22Rv1 (cell line): Measurements from ENCODE around the gene TMCO4.

Experiments used
- H3K27ac ChIP-seq: fragments of 450-650 bp; 2 replicates; pipeline ENCODE4 v1.5.1; 2017
- CTCF ChIP-seq: fragments of 450-650 bp; IDR thresholded peaks from 2 replicates; pipeline ENCODE4 v1.5.1; 2017; ENCODE audit warnings: mild to moderate bottlenecking
- ZFX ChIP-seq: fragments of 450-650 bp; IDR thresholded peaks from 2 replicates; pipeline ENCODE4 v1.6.1; 2017; ENCODE audit warnings: antibody characterized with exemption, borderline replicate concordance

TMCO4 gene

DNA sequence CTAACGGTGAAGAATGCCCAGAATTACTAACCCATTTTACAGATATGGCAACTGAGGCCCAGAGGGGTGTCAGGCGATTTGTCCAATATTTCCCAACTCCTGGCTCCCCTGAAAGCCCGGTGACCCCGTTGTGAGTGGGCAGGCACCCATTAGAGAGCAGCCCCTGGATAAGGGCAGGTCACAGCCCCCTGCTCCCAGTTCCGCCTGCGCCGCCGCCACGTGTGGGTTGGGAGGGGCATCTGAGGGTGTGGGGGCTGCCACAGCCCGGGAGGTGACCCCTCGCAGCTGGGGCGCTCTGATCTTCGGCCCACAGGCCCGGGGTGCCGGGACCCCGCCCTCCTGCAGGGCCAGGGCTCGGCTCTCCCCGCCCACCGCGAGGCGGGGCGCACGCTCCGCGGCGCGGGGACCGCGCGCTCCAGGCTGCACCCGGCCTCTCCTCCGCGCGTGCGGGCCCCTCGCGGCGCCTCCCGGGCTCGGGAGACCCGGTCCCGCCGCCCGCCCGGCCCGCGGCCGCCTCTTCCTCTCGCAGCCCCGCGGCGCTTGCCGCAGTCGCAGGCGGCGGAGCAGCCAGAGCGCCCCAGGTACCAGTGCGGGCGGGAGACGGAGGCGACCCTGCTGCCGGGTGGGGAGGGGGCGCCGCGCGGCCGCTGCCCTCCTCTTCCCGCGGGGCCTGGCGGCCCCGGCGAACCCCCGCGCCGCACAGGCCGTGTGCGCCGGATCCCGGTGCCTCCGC, 135.1 kb downstream of the TMCO4 start, which contains the start of gene HTR6:
TSS of gene HTR6 (plus strand) at position 423 of the 733 bp plus-strand sequence. CDS start 879 bp downstream, outside the sequence.
- TF ChIP-seq ZFX (no peak), CTCF (no peak)
- no peak within 1 kb of the TSS for H3K27ac ChIP-seq

DNA sequence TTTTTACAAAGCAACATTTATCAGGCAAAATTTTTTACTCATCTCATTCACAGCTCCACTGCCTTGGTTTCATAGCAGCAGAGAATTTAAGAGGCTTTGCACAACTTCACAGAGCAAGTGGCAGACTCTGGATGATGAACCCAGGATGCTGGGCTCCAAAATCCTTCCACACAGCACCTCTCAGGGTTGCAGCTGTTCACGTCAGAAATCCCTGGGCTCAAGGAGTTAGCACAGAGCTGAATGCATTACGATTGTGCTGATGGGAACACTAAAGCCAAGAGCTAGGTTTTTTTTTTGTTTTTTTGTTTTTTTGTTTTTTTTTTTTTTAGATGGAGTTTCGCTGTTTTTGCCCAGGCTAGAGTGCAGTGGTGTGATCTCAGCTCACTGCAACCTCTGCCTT, 137.4 kb downstream of the TMCO4 start:
- H3K27ac ChIP-seq: no peak overlapping the region
- TF ChIP-seq CTCF: no peak
- TF ChIP-seq ZFX: no peak

DNA sequence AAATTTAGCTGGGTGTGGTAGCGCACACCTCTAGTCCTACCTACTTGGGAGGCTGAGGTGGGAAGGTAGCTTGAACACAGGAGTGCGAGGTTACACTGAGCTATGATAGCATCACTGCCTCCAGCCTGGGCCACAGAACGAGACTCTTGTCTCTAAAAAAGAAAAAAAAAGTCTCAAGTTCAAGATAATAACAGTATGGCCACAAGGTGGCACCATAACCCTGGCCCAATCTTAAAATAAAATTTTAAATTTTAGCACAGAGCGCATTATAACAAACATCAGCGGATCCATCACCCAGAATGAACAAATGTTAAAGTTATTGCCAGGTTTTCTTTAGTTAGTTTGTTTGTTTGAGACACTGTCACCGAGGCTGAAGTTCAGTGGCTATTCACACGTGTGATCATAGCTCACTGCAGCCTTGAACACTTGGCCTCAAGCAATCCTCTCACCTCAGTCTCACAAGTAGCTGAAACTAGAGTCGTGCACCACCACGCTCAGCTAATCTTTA, 137.9 kb downstream of the TMCO4 start:
- TF ChIP-seq CTCF (peak; percentile 93), ZFX (no peak)
- H3K27ac ChIP-seq: no peak overlapping the region

- no peak overlapping the region for H3K27ac ChIP-seq
- no peak for TF ChIP-seq ZFX
- TF ChIP-seq CTCF: no peak
These were observed 141.5 kb downstream of the TMCO4 start for GRCh38 chr1:19658186-19658585.

- no peak for TF ChIP-seq CTCF
- no peak for TF ChIP-seq ZFX
These were observed 142.2 kb downstream of the TMCO4 start for GRCh38 chr1:19657511-19657910.

DNA sequence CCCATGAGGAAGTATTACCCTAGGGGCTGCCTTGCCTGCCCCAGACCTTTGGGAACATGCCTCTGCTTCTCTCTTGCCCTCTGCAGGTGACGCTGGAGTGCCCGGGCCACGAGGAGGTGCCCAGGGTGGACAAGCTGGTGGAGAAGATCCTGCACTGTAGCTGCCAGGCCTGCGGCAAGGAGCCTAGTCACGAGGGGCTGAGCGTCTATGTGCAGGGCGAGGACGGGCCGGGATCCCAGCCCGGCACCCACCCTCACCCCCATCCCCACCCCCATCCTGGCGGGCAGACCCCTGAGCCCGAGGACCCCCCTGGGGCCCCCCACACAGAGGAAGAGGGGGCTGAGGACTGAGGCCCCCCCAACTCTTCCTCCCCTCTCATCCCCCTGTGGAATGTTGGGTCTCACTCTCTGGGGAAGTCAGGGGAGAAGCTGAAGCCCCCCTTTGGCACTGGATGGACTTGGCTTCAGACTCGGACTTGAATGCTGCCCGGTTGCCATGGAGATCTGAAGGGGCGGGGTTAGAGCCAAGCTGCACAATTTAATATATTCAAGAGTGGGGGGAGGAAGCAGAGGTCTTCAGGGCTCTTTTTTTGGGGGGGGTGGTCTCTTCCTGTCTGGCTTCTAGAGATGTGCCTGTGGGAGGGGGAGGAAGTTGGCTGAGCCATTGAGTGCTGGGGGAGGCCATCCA, 142.8 kb downstream of the TMCO4 start:
- TF ChIP-seq ZFX: no peak
- no peak overlapping the region for H3K27ac ChIP-seq

More at GRCh38 chr1:19657511-19657910, 142.2 kb downstream of the TMCO4 start:
- no peak overlapping the region for H3K27ac ChIP-seq

- no peak for TF ChIP-seq CTCF
- no peak for TF ChIP-seq ZFX
- no peak overlapping the region for H3K27ac ChIP-seq
These were observed 143.5 kb downstream of the TMCO4 start for GRCh38 chr1:19656134-19656779.
